DOHH2 (cell line): ENCODE results near the gene SMAD3.

Experiments used
- CTCF ChIP-seq: fragments of 200-600 bp; sonication (generic); IDR thresholded peaks from one replicate; pipeline ENCODE4 v1.5.1; 2014; ENCODE audit warnings: antibody characterized with exemption, mild to moderate bottlenecking, low read depth, low read length; ENCODE audit not compliant: poor library complexity, severe bottlenecking
- EZH2phosphoT487 ChIP-seq: fragments of 200-600 bp; sonication (generic); IDR thresholded peaks from 2 replicates; pipeline ENCODE4 v1.6.1; 2017; ENCODE audit warnings: borderline replicate concordance, mild to moderate bottlenecking, antibody characterized with exemption, low read length, moderate library complexity, mixed read lengths

- no peak for TF ChIP-seq EZH2phosphoT487
- TF ChIP-seq CTCF: no peak
These were observed 84.8 kb downstream of the SMAD3 start for GRCh38 chr15:67150023-67150860.
